Measurements from ENCODE around the gene GINS3. TPM values are rescaled to one million over a fixed set of nuclear protein-coding genes. Genes with fewer than 3 reads are reported as not detected.

The GINS3 gene
- total RNA-seq: 10 to 100 TPM; 14.7 to 25.3 TPM

DNA sequence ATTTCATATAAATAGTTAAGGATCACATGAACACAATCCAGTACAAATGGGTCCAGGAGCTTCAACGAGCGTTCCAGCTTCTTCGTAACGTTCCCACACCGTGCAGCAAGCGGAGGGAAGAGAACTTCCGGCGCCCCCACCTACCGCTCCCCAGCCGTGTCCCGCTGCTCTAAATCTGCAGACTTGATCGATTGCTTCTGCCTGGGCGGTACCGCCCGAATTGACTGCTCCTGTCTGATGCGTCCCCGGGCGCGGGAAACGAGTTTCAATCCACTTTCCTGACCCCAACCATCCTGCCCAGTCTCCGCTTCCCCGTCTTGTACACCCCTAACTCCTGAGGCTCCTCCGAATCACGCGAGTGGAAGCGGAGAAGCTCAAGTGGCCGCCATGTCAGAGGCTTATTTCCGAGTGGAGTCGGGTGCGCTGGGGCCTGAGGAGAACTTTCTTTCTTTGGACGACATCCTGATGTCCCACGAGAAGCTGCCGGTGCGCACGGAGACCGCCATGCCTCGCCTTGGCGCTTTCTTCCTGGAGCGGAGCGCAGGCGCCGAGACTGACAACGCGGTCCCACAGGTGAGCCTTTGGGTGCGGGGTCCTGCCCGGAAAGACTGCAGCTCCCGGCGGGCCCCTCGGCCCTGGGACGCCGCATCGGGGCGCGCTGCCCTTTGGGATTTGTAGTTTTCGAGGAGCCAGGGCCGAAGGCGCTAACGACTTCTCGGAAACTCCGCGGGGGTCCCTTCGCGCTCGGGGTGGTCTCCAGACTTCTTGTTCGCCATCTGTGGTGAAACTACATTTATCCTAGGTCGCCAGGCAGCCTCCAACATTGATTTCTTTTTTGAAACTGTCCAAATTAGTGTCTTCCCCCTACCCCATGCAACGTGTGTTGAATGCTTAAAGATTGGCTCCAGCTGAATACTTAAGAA is at the start of gene GINS3:
GINS3 (plus strand) TSS at position 257 of the 923 bp plus-strand sequence; CDS start at position 388, 131 bp downstream.
- H3K4me3 Mint-ChIP-seq: peak within 1 kb of the TSS; percentile 100
- peaks cover 6% of the 10 kb centered on the region for H3K4me1 Mint-ChIP-seq
- H3K9me3 Mint-ChIP-seq: no peaks in the 10 kb centered on the region
- H3K36me3 Mint-ChIP-seq (ENCODE audit: low read depth): peaks cover 16% of the 10 kb centered on the region
- no peaks in the 10 kb centered on the region for H3K27me3 Mint-ChIP-seq
- ATAC-seq (replicated peaks): peak; percentile 94
- H3K27ac Mint-ChIP-seq: peak within 1 kb of the TSS; percentile 91

DNA sequence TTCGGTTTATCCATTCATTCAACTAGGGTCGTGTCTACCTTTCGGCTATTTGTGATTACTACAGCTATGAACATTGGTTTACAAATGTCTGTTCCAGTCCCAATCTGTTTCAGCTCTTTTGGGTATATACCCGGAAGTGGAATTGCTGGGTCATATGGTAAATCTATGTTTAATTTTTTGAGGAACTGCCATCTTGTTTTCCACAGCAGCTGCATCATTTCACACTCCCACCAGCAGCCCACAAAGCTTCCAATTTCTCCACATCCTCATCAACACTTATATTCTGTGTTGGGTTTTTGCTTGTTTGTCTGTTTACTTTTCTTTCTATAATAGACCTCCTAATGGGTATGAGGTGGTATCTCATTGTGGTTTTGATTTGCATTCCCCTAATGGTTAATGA is 48.7 kb upstream of the GINS3 start:
- Mint-ChIP-seq H3K36me3 (ENCODE audit: low read depth) (no peaks in the 10 kb centered on the region), H3K9me3 (no peaks in the 10 kb centered on the region), H3K27me3 (peaks cover 26% of the 10 kb centered on the region), H3K4me3 (no peak overlapping the region), H3K4me1 (no peaks in the 10 kb centered on the region), H3K27ac (no peak overlapping the region)
- ATAC-seq (replicated peaks): no peak

DNA sequence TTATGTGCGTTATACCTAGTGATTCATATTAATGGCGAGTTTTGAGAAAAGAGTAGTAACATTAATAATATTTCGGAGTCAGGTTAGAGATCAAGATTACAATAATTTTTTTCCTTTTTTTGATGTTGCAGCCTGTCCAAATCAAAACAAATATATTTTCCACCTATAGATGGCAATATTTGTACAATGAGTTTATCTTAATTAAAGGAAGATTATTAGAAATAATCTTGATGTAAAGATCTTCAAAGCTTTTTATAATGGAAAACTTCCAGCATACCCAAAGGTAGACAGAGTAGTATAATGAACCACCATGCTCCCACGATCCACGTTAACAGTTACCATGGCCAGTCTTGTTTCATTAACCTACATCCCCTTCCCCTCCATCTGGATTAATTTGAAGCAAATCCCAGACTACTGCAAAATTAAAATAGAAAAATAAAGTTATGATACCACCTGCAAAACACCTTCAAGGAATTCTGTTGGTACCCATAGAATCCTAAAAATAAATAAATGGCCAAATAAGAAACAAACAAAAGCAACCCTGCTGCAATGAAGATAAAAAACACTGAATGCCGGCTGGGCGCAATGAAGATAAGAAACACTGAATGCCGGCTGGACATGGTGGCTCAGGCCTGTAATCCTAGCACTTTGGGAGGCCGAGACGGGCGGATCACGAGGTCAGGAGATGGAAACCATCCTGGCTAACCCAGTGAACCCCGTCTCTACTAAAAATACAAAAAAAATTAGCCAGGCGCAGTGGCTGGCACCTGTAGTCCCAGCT is 46.5 kb upstream of the GINS3 start:
- ATAC-seq (replicated peaks): no peak
- H3K4me3 Mint-ChIP-seq: no peak overlapping the region
- no peaks in the 10 kb centered on the region for H3K4me1 Mint-ChIP-seq
- no peaks in the 10 kb centered on the region for H3K9me3 Mint-ChIP-seq
- H3K27ac Mint-ChIP-seq: no peak overlapping the region
- H3K27me3 Mint-ChIP-seq: peaks cover 36% of the 10 kb centered on the region
- no peaks in the 10 kb centered on the region for H3K36me3 Mint-ChIP-seq (ENCODE audit: low read depth)

DNA sequence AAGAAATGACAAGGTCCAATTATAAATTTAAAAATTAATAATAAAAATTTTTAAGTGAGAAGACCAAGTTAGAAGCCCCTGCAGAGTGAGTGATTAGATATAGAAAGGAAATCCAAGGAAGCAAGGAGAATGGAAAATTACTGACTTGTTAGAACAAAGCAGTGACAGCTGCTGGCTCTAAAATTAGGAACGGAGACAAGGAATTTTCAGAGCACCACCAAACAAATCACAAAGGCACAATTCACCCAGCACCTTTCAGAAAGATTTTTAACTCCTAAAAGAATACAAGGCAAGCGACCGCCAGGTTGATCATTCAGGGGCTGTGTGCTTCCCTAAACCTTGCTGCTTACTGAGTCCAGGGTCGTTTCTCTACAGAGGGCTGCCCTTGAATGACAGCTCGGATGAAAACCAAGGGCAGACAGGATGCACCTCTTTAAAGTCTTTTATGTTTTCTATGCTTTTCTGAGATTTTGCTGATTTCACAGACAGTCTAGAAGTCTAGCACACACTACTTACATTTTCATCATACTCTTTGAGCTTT is 45.4 kb upstream of the GINS3 start:
- Mint-ChIP-seq H3K4me3 (no peak overlapping the region), H3K4me1 (no peaks in the 10 kb centered on the region), H3K36me3 (ENCODE audit: low read depth) (no peaks in the 10 kb centered on the region), H3K27ac (no peak overlapping the region), H3K27me3 (peaks cover 38% of the 10 kb centered on the region), H3K9me3 (no peaks in the 10 kb centered on the region)
- ATAC-seq (replicated peaks): no peak

DNA sequence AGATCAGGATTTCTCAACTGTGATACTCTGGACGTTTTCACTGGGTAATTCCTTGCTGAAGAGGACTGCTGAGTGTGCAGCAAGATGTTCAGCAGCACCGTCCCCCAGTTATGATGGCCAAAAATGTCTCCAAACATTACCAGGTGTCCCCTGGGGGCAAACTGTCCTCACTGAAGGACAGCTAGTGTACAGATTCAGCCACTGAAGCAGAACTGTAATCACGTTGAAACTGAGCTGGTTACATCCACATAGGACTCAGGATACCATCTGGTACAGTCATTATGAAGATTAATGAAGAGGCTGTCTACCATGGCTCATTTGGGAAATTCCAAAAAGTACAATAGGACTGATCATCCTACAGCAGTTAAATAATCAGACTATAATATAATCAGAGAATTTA is 43.3 kb upstream of the GINS3 start:
- Mint-ChIP-seq H3K36me3 (ENCODE audit: low read depth) (no peaks in the 10 kb centered on the region), H3K27ac (no peak overlapping the region)
- ATAC-seq (replicated peaks): no peak

DNA sequence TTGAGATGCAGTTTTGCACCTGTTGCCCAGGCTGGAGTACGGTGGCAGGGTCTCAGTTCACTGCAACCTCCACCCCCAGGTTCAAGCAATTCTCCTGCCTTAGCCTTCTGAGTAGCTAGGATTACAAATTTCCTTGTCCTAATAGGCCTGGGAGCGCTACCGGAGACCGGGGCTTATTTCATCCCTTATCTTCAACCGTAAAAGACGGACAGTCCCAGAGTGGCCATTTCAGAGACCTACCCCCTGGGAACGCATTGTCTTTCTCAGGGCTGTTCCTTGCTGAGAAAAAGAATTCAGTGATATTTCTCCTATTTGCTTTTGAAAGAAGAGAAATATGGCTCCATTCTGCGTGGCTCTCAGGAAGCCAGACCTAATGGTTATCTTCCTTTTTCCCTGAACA is 39.6 kb upstream of the GINS3 start:
- Mint-ChIP-seq H3K9me3 (no peaks in the 10 kb centered on the region), H3K36me3 (ENCODE audit: low read depth) (no peaks in the 10 kb centered on the region), H3K4me1 (no peaks in the 10 kb centered on the region), H3K4me3 (no peak overlapping the region), H3K27me3 (peaks cover 35% of the 10 kb centered on the region), H3K27ac (no peak overlapping the region)
- ATAC-seq (replicated peaks): no peak

More for the DNA sequence above, 43.3 kb upstream of the GINS3 start:
- Mint-ChIP-seq H3K27me3 (peaks cover 34% of the 10 kb centered on the region), H3K4me3 (no peak overlapping the region), H3K4me1 (no peaks in the 10 kb centered on the region), H3K9me3 (no peaks in the 10 kb centered on the region)

DNA sequence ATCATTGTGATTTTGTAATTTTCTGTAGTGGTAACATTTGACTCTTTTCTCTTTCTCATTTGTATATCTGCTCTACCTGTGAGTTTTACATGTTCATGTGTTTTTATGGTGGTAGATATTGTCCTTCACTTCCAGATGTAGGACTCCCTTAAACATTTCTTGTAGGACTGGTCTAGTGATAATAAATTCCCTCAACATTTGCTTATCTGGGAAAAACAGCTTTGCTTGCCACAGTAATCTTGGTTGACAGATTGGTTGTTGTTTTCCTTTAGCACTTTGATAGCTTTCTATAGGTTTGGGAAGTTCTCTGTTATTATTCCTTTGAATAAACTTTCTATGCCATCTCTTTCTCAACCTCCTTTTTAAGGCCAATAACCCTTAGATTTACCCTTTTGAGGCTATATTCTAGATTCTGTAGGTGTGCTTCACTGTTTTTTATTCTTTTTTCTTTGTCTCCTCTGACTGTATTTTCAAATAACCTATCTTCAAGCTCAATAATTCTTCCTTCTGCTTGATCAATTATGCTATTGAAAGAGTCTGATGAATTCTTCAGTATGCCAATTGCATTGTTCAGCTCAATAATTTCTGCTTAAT is 32.1 kb upstream of the GINS3 start:
- peaks cover 23% of the 10 kb centered on the region for H3K9me3 Mint-ChIP-seq
- no peak for ATAC-seq (replicated peaks)
- H3K27ac Mint-ChIP-seq: no peak overlapping the region

DNA sequence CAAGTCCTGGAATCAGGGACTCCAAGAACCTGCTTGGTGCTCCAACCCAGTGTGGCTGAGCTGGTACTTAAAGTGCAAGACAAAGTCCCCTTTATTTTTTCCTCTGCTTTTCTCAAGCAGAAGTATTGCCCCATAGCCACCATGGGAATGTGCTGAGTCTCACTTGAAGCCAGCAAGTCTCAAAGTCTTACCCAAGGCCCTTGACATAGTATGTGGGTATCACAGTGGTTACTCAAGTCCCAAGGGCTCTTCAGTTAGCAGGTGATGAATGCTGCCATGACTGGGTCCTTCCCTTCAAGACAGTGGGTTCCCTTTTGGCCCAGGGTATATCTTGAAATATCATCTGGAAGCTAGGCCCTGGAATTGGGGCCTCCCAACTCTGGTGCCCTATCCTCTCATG is 30.5 kb upstream of the GINS3 start:
- no peak for ATAC-seq (replicated peaks)
- no peak overlapping the region for H3K27ac Mint-ChIP-seq
- H3K9me3 Mint-ChIP-seq: peaks cover 23% of the 10 kb centered on the region
- peaks cover 31% of the 10 kb centered on the region for H3K27me3 Mint-ChIP-seq
- H3K36me3 Mint-ChIP-seq (ENCODE audit: low read depth): no peaks in the 10 kb centered on the region
- no peak overlapping the region for H3K4me3 Mint-ChIP-seq
- H3K4me1 Mint-ChIP-seq: no peaks in the 10 kb centered on the region

More for the DNA sequence above, 32.1 kb upstream of the GINS3 start:
- no peaks in the 10 kb centered on the region for H3K4me1 Mint-ChIP-seq
- peaks cover 29% of the 10 kb centered on the region for H3K27me3 Mint-ChIP-seq
- H3K36me3 Mint-ChIP-seq (ENCODE audit: low read depth): no peaks in the 10 kb centered on the region
- H3K4me3 Mint-ChIP-seq: no peak overlapping the region

DNA sequence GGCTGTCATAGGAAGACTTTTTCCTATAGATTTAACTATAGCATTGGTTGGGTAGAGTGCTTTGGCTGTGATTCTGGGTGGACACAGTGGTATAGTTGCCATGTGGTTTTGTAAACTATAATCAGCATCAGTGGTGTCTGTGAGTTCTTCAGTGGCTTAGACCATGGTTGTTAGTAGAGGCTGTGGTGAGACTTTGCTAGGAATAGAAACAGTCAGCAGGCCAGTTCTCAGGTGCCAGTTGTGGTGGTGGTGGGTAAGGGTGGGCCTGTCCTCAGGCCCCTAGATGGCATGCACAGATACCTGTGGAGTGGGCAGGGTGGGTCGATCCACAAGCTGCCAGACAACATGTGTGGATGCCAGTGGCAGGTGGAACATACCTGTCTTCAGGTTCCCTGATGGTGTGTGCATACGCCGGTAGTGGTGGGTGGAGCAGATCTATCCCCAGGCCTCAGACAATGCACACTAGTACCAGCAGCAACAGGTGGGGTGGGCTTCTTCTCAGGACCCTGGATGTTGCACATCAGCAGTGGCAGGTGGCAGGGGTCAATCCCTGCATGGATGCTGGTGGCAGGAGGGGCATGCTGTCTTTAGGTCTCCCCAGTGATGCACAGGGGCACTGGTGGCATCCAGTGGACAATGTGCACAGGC is 28.4 kb upstream of the GINS3 start:
- ATAC-seq (replicated peaks): no peak
- Mint-ChIP-seq H3K4me3 (no peak overlapping the region), H3K4me1 (no peaks in the 10 kb centered on the region), H3K27ac (no peak overlapping the region), H3K36me3 (ENCODE audit: low read depth) (no peaks in the 10 kb centered on the region), H3K9me3 (peaks cover 18% of the 10 kb centered on the region), H3K27me3 (peaks cover 31% of the 10 kb centered on the region)

DNA sequence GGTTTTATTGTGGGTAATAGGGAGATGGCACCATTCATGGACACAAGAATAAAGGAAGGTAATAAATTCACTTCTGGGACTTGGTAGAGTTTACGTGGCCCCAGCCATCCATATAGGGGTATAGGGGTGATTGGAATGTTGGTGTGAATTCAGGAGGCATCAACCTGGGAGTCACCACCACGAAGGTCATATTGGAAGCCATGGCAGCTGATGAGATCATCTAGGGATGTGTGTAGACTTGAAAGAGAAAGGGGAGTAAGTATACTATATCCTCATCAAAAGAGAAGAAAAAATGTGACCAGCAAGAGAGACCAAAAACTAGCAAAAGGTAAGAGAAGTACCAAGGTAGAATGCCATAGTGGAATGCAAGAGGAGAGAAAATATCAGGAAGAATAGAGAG is 26.6 kb upstream of the GINS3 start:
- peaks cover 24% of the 10 kb centered on the region for H3K27me3 Mint-ChIP-seq
- no peak for ATAC-seq (replicated peaks)
- no peak overlapping the region for H3K4me3 Mint-ChIP-seq
- H3K9me3 Mint-ChIP-seq: peaks cover 6% of the 10 kb centered on the region
- H3K36me3 Mint-ChIP-seq (ENCODE audit: low read depth): no peaks in the 10 kb centered on the region
- H3K27ac Mint-ChIP-seq: no peak overlapping the region
- no peaks in the 10 kb centered on the region for H3K4me1 Mint-ChIP-seq

DNA sequence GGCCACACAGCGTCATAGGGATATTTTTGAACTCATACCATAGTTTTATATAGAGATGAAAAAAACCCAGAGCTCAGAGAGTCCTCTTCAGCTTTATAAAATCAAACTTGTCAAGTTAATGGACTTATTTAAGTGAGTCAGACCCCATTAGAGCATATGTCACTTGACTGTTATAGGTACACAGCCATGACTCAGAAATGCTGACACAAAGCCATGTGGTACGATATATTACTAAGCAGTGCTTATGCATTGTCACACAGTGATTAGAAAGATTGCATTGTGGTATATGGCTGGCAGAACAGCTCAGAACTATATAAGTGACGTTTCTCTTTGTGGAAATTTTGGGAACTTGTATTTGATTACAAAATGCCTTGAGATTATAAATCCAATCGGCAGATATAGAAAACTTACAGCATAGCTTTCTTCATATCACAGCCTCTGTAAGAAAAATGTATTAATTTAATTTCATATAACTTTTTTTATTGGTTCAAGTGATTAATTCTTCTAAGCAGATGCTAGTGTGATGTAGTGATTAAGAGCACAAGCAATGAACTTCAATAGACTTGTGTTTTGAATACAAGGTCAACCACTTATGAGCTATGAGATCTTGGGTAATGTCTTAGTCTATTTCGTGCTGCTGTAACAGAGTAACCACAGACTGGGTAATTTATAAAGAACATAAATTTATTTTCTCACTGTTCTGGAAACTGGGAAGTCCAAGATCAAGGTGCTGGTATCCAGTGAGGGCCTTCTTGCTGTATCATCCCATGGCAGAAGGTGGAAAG is 25.8 kb upstream of the GINS3 start:
- Mint-ChIP-seq H3K27ac (no peak overlapping the region), H3K4me1 (no peaks in the 10 kb centered on the region), H3K36me3 (ENCODE audit: low read depth) (no peaks in the 10 kb centered on the region), H3K9me3 (peaks cover 3% of the 10 kb centered on the region), H3K4me3 (no peak overlapping the region), H3K27me3 (peaks cover 24% of the 10 kb centered on the region)
- peak; percentile 95 for ATAC-seq (replicated peaks)

DNA sequence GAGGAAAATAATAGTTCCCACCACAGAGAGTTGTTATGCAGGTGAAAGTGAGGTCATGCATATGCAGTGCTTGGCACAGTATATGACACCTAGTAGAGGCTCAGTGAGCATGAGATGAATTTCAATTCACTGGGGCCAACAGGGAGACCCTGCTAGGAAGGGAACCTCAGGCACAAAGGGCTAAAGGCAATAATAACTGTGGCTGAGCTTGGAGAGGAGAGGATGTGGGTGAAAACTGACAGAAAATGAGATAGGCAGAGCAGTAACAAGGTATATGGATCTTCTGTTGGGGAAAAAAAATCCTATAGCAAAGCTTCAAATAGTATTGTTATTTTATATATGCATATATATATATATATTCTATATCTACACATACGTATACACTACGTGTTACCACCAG is 25.0 kb upstream of the GINS3 start:
- Mint-ChIP-seq H3K27me3 (peaks cover 29% of the 10 kb centered on the region), H3K27ac (no peak overlapping the region), H3K9me3 (peaks cover under 1% of the 10 kb centered on the region), H3K4me3 (no peak overlapping the region), H3K4me1 (no peaks in the 10 kb centered on the region), H3K36me3 (ENCODE audit: low read depth) (no peaks in the 10 kb centered on the region)
- ATAC-seq (replicated peaks): no peak

DNA sequence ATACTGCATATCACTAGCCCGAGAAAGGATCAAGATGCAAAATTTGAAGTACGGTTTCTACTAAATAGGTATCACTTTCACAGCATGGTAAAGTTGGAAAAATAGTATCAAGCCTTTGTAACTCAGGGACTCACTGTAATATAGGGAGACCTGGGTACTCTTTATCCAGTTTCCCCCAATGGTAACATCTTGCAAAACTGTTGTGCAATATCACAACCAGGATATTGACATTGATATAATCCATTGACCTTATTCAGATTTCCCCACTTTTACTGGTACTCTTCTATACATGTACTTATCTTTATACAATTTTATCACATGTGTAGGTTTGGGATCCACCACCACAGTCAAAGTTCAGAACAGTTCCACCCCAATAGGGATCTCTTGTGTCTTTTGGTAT is 20.4 kb upstream of the GINS3 start:
- ATAC-seq (replicated peaks): no peak
- Mint-ChIP-seq H3K27me3 (peaks cover 20% of the 10 kb centered on the region), H3K4me3 (no peak overlapping the region), H3K36me3 (ENCODE audit: low read depth) (no peaks in the 10 kb centered on the region), H3K4me1 (no peaks in the 10 kb centered on the region), H3K27ac (no peak overlapping the region), H3K9me3 (no peaks in the 10 kb centered on the region)
